Skeletal muscle tissue (tissue), 4 donors: ENCODE results near the gene CAMKMT. TPM values are rescaled to one million over a fixed set of nuclear protein-coding genes. Genes with fewer than 3 reads are reported as not detected.

Experiments
- H3K27ac ChIP-seq: one replicate; pipeline ENCODE4 v1.7.0; 2013; ENCODE audit warnings: mild to moderate bottlenecking, low read depth, low read length, inconsistent platforms
- H3K27me3 ChIP-seq, 3 donors: one replicate each; pipeline ENCODE4 v1.7.0; 2013; ENCODE audit warnings: low read length in 3 of 3; ENCODE audit not compliant: control insufficient read depth in 3 of 3, insufficient read depth in 3 of 3
- H3K36me3 ChIP-seq, 3 donors: one replicate each; pipeline ENCODE4 v1.7.0; 2013; ENCODE audit warnings: low read length in 3 of 3; ENCODE audit not compliant: control insufficient read depth in 3 of 3, insufficient read depth in 3 of 3
- H3K4me1 ChIP-seq, 3 donors: one replicate each; pipeline ENCODE4 v1.7.0; 2013; ENCODE audit warnings: low read length in 3 of 3, mild to moderate bottlenecking in 3 of 3; ENCODE audit not compliant: control insufficient read depth in 3 of 3, insufficient read depth in 3 of 3
- H3K4me3 ChIP-seq, 3 donors: one replicate each; pipeline ENCODE4 v1.7.0; 2013; ENCODE audit warnings: low read length in 3 of 3
- H3K9ac ChIP-seq, 3 donors: one replicate each; pipeline ENCODE4 v1.7.0; 2013; ENCODE audit warnings: low read length in 3 of 3, mild to moderate bottlenecking in 3 of 3, moderate library complexity in 2 of 3, low read depth in 1 of 3
- H3K9me3 ChIP-seq, 3 donors: one replicate each; pipeline ENCODE4 v1.7.0; 2013; ENCODE audit warnings: low read length in 3 of 3; ENCODE audit not compliant: control insufficient read depth in 3 of 3
- total RNA-seq: library from RNA; depleted of rRNA; stranded (reverse); fragments of >200 nt; gene quantifications from one replicate; pipeline ENCODE4 v1.2.3, GENCODE V29; 2014
- donor health status: Osteomylitis.

The CAMKMT gene
- total RNA-seq, 1 donor from 2014 or later = 5.2 TPM

DNA sequence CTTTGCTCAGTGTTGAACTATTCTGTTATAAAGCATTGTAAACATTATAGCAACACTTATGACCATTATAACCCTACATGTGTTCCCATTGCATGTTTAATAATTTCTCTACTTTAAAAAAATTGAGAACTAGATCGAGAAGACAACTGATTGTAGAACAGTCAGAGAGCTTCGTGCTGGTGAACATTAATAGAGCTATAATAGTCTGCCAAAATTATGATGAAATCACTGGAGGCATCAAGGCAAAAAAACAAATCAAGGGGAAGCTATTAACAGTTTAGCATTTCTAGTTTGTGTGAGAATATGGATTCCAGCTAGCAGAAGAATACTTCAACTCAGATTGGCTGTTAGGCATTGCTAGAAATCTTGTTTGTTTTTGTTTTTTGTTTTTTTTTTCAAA, 284.2 kb downstream of the CAMKMT start:
- Histone ChIP-seq H3K4me3 (no peak overlapping the region), H3K27me3 (no peaks in the 10 kb centered on the region), H3K36me3 (no peaks in the 10 kb centered on the region), H3K4me1 (no peaks in the 10 kb centered on the region), H3K27ac (no peak overlapping the region), H3K9ac (no peak overlapping the region), H3K9me3 (no peaks in the 10 kb centered on the region)

DNA sequence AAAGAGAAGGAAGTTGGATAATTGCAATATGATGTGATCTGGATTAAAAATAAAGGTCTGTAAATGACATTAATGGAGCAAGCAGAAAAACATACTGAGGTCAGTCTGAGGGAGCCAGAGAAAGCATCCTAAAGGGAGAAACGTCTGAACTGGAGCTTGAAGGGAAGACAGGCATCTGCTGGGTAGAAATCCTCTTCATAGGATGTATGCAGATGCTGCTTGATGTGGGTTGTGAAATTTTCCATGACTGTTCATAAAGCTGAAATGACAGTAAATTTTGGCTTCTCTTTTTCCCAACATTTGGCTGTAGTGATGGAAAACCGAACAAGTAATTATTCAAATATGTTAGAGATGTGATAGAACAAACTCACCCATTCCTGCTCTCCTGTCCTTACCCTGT, 287.6 kb downstream of the CAMKMT start:
- Histone ChIP-seq H3K4me1 (no peaks in the 10 kb centered on the region), H3K27ac (no peak overlapping the region), H3K36me3 (no peaks in the 10 kb centered on the region), H3K9me3 (no peaks in the 10 kb centered on the region), H3K27me3 (no peaks in the 10 kb centered on the region), H3K4me3 (no peak overlapping the region), H3K9ac (no peak overlapping the region)

- no peaks in the 10 kb centered on the region for H3K27me3 ChIP-seq
- no peak overlapping the region for H3K27ac ChIP-seq
- no peak overlapping the region for H3K9ac ChIP-seq
- no peaks in the 10 kb centered on the region for H3K9me3 ChIP-seq
- H3K4me3 ChIP-seq = no peak overlapping the region
- no peaks in the 10 kb centered on the region for H3K36me3 ChIP-seq
- no peaks in the 10 kb centered on the region for H3K4me1 ChIP-seq
Measured at GRCh38 chr2:44650796-44651195, 289.0 kb downstream of the CAMKMT start.

DNA sequence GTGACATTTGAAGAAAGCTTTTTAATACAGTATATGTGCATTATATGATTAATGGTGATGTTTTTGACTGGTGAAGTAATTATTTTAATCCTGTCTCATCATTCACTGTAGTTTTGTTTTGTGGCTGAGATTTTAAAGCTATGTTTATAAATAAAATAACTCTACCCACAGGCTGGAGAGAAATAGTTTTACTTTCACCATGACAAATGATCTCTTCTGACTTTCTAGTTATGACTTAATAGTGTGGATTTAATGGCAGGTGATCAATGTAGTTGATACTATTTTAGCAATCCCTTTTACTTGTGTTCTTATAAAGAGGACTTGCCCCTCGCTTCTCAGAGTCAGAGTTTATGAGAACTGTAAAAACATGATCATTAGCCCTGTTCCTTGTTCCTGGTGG, 290.2 kb downstream of the CAMKMT start:
- no peaks in the 10 kb centered on the region for H3K36me3 ChIP-seq
- no peak overlapping the region for H3K4me3 ChIP-seq
- H3K27ac ChIP-seq = no peak overlapping the region
- no peak overlapping the region for H3K9ac ChIP-seq
- H3K4me1 ChIP-seq = no peaks in the 10 kb centered on the region
- H3K27me3 ChIP-seq = no peaks in the 10 kb centered on the region
- no peaks in the 10 kb centered on the region for H3K9me3 ChIP-seq

DNA sequence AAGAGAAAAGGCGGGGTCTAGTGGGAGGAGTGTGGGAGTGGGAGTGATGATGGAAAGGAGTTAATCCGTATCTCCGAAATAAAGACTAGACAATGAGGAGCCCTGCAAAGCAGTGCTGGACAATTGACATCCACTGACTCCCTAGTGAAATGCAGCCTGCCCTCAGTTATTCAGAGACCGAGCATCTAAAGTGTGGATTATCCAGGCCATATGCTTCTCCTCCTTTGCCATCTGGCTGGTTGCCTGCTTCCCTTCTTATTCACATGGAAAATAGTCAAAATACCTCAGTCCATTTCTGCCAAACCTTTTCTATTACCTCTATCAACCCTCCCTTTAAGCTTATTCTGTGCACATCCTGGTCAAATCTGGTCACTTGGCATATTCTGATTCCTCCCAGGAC, 291.0 kb downstream of the CAMKMT start:
- Histone ChIP-seq H3K9ac (no peak overlapping the region), H3K9me3 (no peaks in the 10 kb centered on the region), H3K27ac (no peak overlapping the region), H3K4me1 (no peaks in the 10 kb centered on the region), H3K36me3 (no peaks in the 10 kb centered on the region), H3K4me3 (no peak overlapping the region), H3K27me3 (no peaks in the 10 kb centered on the region)

- Histone ChIP-seq H3K36me3 (no peaks in the 10 kb centered on the region), H3K4me1 (no peaks in the 10 kb centered on the region), H3K27ac (no peak overlapping the region), H3K9me3 (no peaks in the 10 kb centered on the region), H3K4me3 (no peak overlapping the region), H3K27me3 (no peaks in the 10 kb centered on the region), H3K9ac (no peak overlapping the region)
Measured at GRCh38 chr2:44655401-44655864, 293.7 kb downstream of the CAMKMT start.

GRCh38 chr2:44656460-44656859, 294.7 kb downstream of the CAMKMT start:
- H3K4me3 ChIP-seq = no peak overlapping the region
- no peaks in the 10 kb centered on the region for H3K36me3 ChIP-seq
- H3K4me1 ChIP-seq = no peaks in the 10 kb centered on the region
- H3K9me3 ChIP-seq = no peaks in the 10 kb centered on the region
- H3K27me3 ChIP-seq = no peaks in the 10 kb centered on the region
- no peak overlapping the region for H3K9ac ChIP-seq
- no peak overlapping the region for H3K27ac ChIP-seq

- no peak overlapping the region for H3K4me3 ChIP-seq
- H3K9ac ChIP-seq = no peak overlapping the region
- H3K9me3 ChIP-seq = no peaks in the 10 kb centered on the region
- H3K36me3 ChIP-seq = no peaks in the 10 kb centered on the region
- no peaks in the 10 kb centered on the region for H3K4me1 ChIP-seq
- H3K27ac ChIP-seq = no peak overlapping the region
- no peaks in the 10 kb centered on the region for H3K27me3 ChIP-seq
Measured at GRCh38 chr2:44663471-44664073, 301.8 kb downstream of the CAMKMT start.

- Histone ChIP-seq H3K36me3 (no peaks in the 10 kb centered on the region), H3K4me1 (no peaks in the 10 kb centered on the region), H3K27me3 (no peaks in the 10 kb centered on the region), H3K9ac (no peak overlapping the region), H3K4me3 (no peak overlapping the region), H3K9me3 (no peaks in the 10 kb centered on the region), H3K27ac (no peak overlapping the region)
Measured at GRCh38 chr2:44668336-44668735, 306.6 kb downstream of the CAMKMT start.

GRCh38 chr2:44671276-44671675, 309.5 kb downstream of the CAMKMT start:
- H3K4me3 ChIP-seq = no peak overlapping the region
- no peaks in the 10 kb centered on the region for H3K9me3 ChIP-seq
- H3K27me3 ChIP-seq = no peaks in the 10 kb centered on the region
- H3K27ac ChIP-seq = no peak overlapping the region
- no peaks in the 10 kb centered on the region for H3K4me1 ChIP-seq
- no peaks in the 10 kb centered on the region for H3K36me3 ChIP-seq
- no peak overlapping the region for H3K9ac ChIP-seq
